WERI-Rb-1 (cell line): ENCODE data around the gene SYT9.

Source experiments
- DNase-seq: peaks from one replicate; pipeline ENCODE4 v3.0.0-alpha.2; 2020
- H3K27ac ChIP-seq: fragments of 250-450 bp; sonication (Bioruptor Pico); 2 replicates; pipeline ENCODE4 v1.5.1; 2020; ENCODE audit warnings: mild to moderate bottlenecking, moderate library complexity
- H3K27me3 ChIP-seq: fragments of 250-450 bp; sonication (Bioruptor Pico); 2 replicates; pipeline ENCODE4 v1.5.1; 2021; ENCODE audit warnings: mild to moderate bottlenecking, low read depth, moderate library complexity; ENCODE audit not compliant: insufficient read depth, severe bottlenecking
- H3K36me3 ChIP-seq: fragments of 250-450 bp; sonication (Bioruptor Pico); 2 replicates; pipeline ENCODE4 v1.5.1; 2020; ENCODE audit warnings: mild to moderate bottlenecking, moderate library complexity
- H3K4me3 ChIP-seq: 2 replicates; pipeline ENCODE4 v1.5.1; 2011; ENCODE audit warnings: low read depth, mild to moderate bottlenecking, control low read depth, low read length
- H3K9me3 ChIP-seq: fragments of 250-450 bp; sonication (Bioruptor Pico); 2 replicates; pipeline ENCODE4 v1.5.1; 2021; ENCODE audit warnings: mild to moderate bottlenecking, moderate library complexity; ENCODE audit not compliant: severe bottlenecking
- CTCF ChIP-seq: IDR thresholded peaks from 2 replicates; pipeline ENCODE4 v1.5.1; 2011; ENCODE audit warnings: low read depth, mild to moderate bottlenecking, control low read depth, inconsistent platforms, low read length

Gene SYT9

GRCh38 chr11:7484131-7484530, 232.4 kb downstream of the SYT9 start:
- Histone ChIP-seq H3K36me3 (no peaks in the 10 kb centered on the region), H3K4me3 (no peak overlapping the region), H3K27ac (no peak overlapping the region), H3K9me3 (no peaks in the 10 kb centered on the region), H3K27me3 (peaks cover 67% of the 10 kb centered on the region)
- no peak for DNase-seq
- no peak for TF ChIP-seq CTCF

- TF ChIP-seq CTCF = no peak
- no peaks in the 10 kb centered on the region for H3K9me3 ChIP-seq
- peaks cover 67% of the 10 kb centered on the region for H3K27me3 ChIP-seq
- H3K36me3 ChIP-seq = no peaks in the 10 kb centered on the region
- no peak overlapping the region for H3K4me3 ChIP-seq
- no peak for DNase-seq
- no peak overlapping the region for H3K27ac ChIP-seq
Observed at GRCh38 chr11:7484645-7485044, 232.9 kb downstream of the SYT9 start.

- no peak for DNase-seq
- no peak for TF ChIP-seq CTCF
- H3K36me3 ChIP-seq = no peaks in the 10 kb centered on the region
- H3K9me3 ChIP-seq = no peaks in the 10 kb centered on the region
- H3K4me3 ChIP-seq = no peak within 1 kb of the TSS
- H3K27ac ChIP-seq = no peak within 1 kb of the TSS
- H3K27me3 ChIP-seq = peaks cover 68% of the 10 kb centered on the region
Observed at GRCh38 chr11:7485186-7486097, 233.7 kb downstream of the SYT9 start, which contains the start of gene OLFML1. Gene OLFML1, plus strand, starts transcription at chr11:7485506. Its CDS starts 370 bp downstream, at chr11:7485876.

- no peak for TF ChIP-seq CTCF
Observed at GRCh38 chr11:7486098-7486780, 234.5 kb downstream of the SYT9 start.

GRCh38 chr11:7486781-7487140, 235.1 kb downstream of the SYT9 start:
- H3K36me3 ChIP-seq = no peaks in the 10 kb centered on the region
- peaks cover 68% of the 10 kb centered on the region for H3K27me3 ChIP-seq
- no peak overlapping the region for H3K27ac ChIP-seq
- H3K9me3 ChIP-seq = no peaks in the 10 kb centered on the region
- no peak for DNase-seq
- H3K4me3 ChIP-seq = no peak overlapping the region
- TF ChIP-seq CTCF = no peak

More at GRCh38 chr11:7486098-7486780, 234.5 kb downstream of the SYT9 start:
- no peak for DNase-seq
- peaks cover 68% of the 10 kb centered on the region for H3K27me3 ChIP-seq
- H3K9me3 ChIP-seq = no peaks in the 10 kb centered on the region
- no peak overlapping the region for H3K27ac ChIP-seq
- H3K36me3 ChIP-seq = no peaks in the 10 kb centered on the region
- no peak overlapping the region for H3K4me3 ChIP-seq
